H1 (cell line): ENCODE results near the gene NR4A3. TPM values are rescaled to one million over a fixed set of nuclear protein-coding genes. Genes with fewer than 3 reads are reported as not detected.

Experiments used
- CTCF ChIA-PET: fragments of 300-600 bp; sonication (Branson Sonifier 250); formaldehyde crosslinking; loops from one replicate; lab custom pipeline; 2021; ENCODE audit not compliant: partially characterized antibody; lab: Charles Lee
- POLR2A ChIA-PET: fragments of 300-600 bp; sonication (Branson Sonifier 250); formaldehyde crosslinking; loops from one replicate; lab custom pipeline; 2021; ENCODE audit warnings: inconsistent platforms; ENCODE audit not compliant: partially characterized antibody; lab: Charles Lee
- DNase-seq, 2 experiments: peaks; one replicate each; pipeline versions ENCODE4 v3.0.0 to v3.0.0-alpha.2; 2010 to 2022; ENCODE audit warnings: low spot score in 2 of 2, low read depth in 1 of 2, mixed read lengths in 1 of 2
- FAIRE-seq: peaks from 2 replicates; lab custom pipeline; 2011; peaks lifted over from hg19 to GRCh38; lab: Jason Lieb, UNC
- H2AFZ ChIP-seq: 2 replicates; pipeline ENCODE4 v1.8.1; 2012; ENCODE audit warnings: low read length, inconsistent platforms
- H2AK5ac ChIP-seq: 2 replicates; pipeline ENCODE4 v1.6.1; 2013; ENCODE audit warnings: low read depth, low read length
- H2BK120ac ChIP-seq: replicated peaks from 2 replicates; pipeline ENCODE3; 2013; ENCODE audit warnings: low read depth, low read length, inconsistent platforms
- H2BK12ac ChIP-seq: 2 replicates; pipeline ENCODE4 v1.6.1; 2013; ENCODE audit warnings: low read depth, low read length
- H2BK15ac ChIP-seq: 2 replicates; pipeline ENCODE4 v1.6.1; 2013; ENCODE audit warnings: low read length
- H2BK20ac ChIP-seq: 2 replicates; pipeline ENCODE4 v1.6.1; 2013; ENCODE audit warnings: low read length
- H2BK5ac ChIP-seq: 2 replicates; pipeline ENCODE4 v1.6.1; 2013; ENCODE audit warnings: low read depth, low read length
- H3K14ac ChIP-seq: 2 replicates; pipeline ENCODE4 v1.6.1; 2013; ENCODE audit warnings: inconsistent platforms; ENCODE audit not compliant: insufficient read length
- H3K18ac ChIP-seq: 2 replicates; pipeline ENCODE4 v1.6.1; 2013; ENCODE audit warnings: low read length; ENCODE audit errors: extremely low read depth
- H3K23ac ChIP-seq: 2 replicates; pipeline ENCODE4 v1.6.1; 2013; ENCODE audit warnings: inconsistent platforms; ENCODE audit not compliant: insufficient read length
- H3K23me2 ChIP-seq: 2 replicates; pipeline ENCODE4 v1.6.1; 2013; ENCODE audit warnings: low read depth, low read length
- H3K27ac ChIP-seq: 2 replicates; pipeline ENCODE4 v1.6.1; 2011; ENCODE audit warnings: low read depth, low read length, inconsistent platforms
- H3K27me3 ChIP-seq, 4 experiments: replicated peaks in 1 of 4; 1 replicate in 1 of 4; 2 replicates in 3 of 4; pipeline versions ENCODE4 v1.6.1 to v1.8.1; 2011 to 2013; ENCODE audit warnings: low read length in 3 of 4, mild to moderate bottlenecking in 3 of 4, inconsistent platforms in 2 of 4, mixed read lengths in 2 of 4, moderate library complexity in 1 of 4; ENCODE audit not compliant: control insufficient read depth in 3 of 4, insufficient read depth in 3 of 4; ENCODE audit errors: extremely low read depth in 1 of 4
- H3K36me3 ChIP-seq, 4 experiments: 2 replicates each; pipeline versions ENCODE4 v1.6.1 to v1.8.1; 2011 to 2013; ENCODE audit warnings: mild to moderate bottlenecking in 4 of 4, low read length in 3 of 4, moderate library complexity in 2 of 4, control low read depth in 1 of 4, inconsistent platforms in 1 of 4; ENCODE audit not compliant: insufficient read depth in 4 of 4, control insufficient read depth in 2 of 4
- H3K4ac ChIP-seq: replicated peaks from 2 replicates; pipeline ENCODE3; 2013; ENCODE audit warnings: low read length, low read depth, mixed read lengths, inconsistent platforms; ENCODE audit not compliant: insufficient read length
- H3K4me1 ChIP-seq, 4 experiments: replicated peaks in 1 of 4; 1 replicate in 1 of 4; 2 replicates in 3 of 4; pipeline versions ENCODE4 v1.6.1 to v1.8.1; 2011 to 2013; ENCODE audit warnings: low read length in 3 of 4, inconsistent platforms in 2 of 4, mixed read lengths in 1 of 4; ENCODE audit not compliant: insufficient read depth in 4 of 4, control insufficient read depth in 3 of 4
- H3K4me2 ChIP-seq, 2 experiments: 2 replicates each; pipeline versions ENCODE4 v1.6.1 to v1.8.1; 2011 to 2013; ENCODE audit warnings: low read depth in 2 of 2, low read length in 2 of 2, control low read depth in 1 of 2, inconsistent platforms in 1 of 2, mild to moderate bottlenecking in 1 of 2; ENCODE audit not compliant: insufficient read depth in 1 of 2
- H3K4me3 ChIP-seq, 4 experiments: fragments of 200-600, 300-600 bp in 1 of 4; sonication (generic), shearing (Covaris generic), sonication (Bioruptor Twin) in 1 of 4; 2 replicates each; pipeline versions ENCODE4 v1.5.1 to v1.8.1; 2011 to 2016; ENCODE audit warnings: low read length in 4 of 4, low read depth in 3 of 4, control low read depth in 2 of 4, inconsistent platforms in 2 of 4, mild to moderate bottlenecking in 2 of 4, mixed read lengths in 1 of 4, moderate library complexity in 1 of 4; ENCODE audit not compliant: insufficient read depth in 2 of 4; ENCODE audit errors: extremely low read depth in 1 of 4
- H3K56ac ChIP-seq: replicated peaks from 2 replicates; pipeline ENCODE3; 2013; ENCODE audit warnings: low read depth, mild to moderate bottlenecking, mixed read lengths, low read length, inconsistent platforms; ENCODE audit not compliant: insufficient read length
- H3K79me1 ChIP-seq: 2 replicates; pipeline ENCODE4 v1.6.1; 2013; ENCODE audit warnings: low read depth, low read length, control low read depth
- H3K79me2 ChIP-seq, 2 experiments: 2 replicates each; pipeline versions ENCODE4 v1.6.1 to v1.8.1; 2012 to 2013; ENCODE audit warnings: low read length in 2 of 2, mild to moderate bottlenecking in 2 of 2, inconsistent platforms in 1 of 2; ENCODE audit not compliant: insufficient read depth in 2 of 2, control insufficient read depth in 1 of 2
- H3K9ac ChIP-seq, 4 experiments: replicated peaks in 1 of 4; 1 replicate in 1 of 4; 2 replicates in 3 of 4; pipeline versions ENCODE4 v1.6.1 to v1.8.1; 2011 to 2013; ENCODE audit warnings: low read depth in 3 of 4, low read length in 3 of 4, control low read depth in 2 of 4, mild to moderate bottlenecking in 2 of 4, moderate library complexity in 2 of 4, inconsistent platforms in 1 of 4; ENCODE audit errors: extremely low read depth in 1 of 4
- H3K9me3 ChIP-seq, 2 experiments: 2 replicates each; pipeline versions ENCODE4 v1.6.1 to v1.8.1; 2012 to 2013; ENCODE audit warnings: mild to moderate bottlenecking in 2 of 2, moderate library complexity in 2 of 2, control low read depth in 1 of 2, inconsistent platforms in 1 of 2, low read depth in 1 of 2, low read length in 1 of 2, mixed read lengths in 1 of 2; ENCODE audit not compliant: insufficient read depth in 2 of 2
- H4K20me1 ChIP-seq, 2 experiments: replicated peaks in 1 of 2; 2 replicates each; pipeline versions ENCODE3 to v1.8.1; 2011 to 2013; ENCODE audit warnings: inconsistent platforms in 2 of 2, low read length in 2 of 2, mild to moderate bottlenecking in 1 of 2; ENCODE audit not compliant: insufficient read depth in 2 of 2, control insufficient read depth in 1 of 2
- H4K5ac ChIP-seq: 2 replicates; pipeline ENCODE4 v1.6.1; 2013; ENCODE audit warnings: low read length, low read depth, mixed read lengths, inconsistent platforms; ENCODE audit not compliant: insufficient read length
- H4K8ac ChIP-seq: 2 replicates; pipeline ENCODE4 v1.8.0; 2013; ENCODE audit warnings: mild to moderate bottlenecking, moderate library complexity, low read length, inconsistent platforms; ENCODE audit not compliant: insufficient read depth; ENCODE audit errors: extremely low read depth
- H4K91ac ChIP-seq: replicated peaks from 2 replicates; pipeline ENCODE3; 2013; ENCODE audit warnings: low read length, mixed read lengths, inconsistent platforms; ENCODE audit not compliant: insufficient read length
- KDM1A ChIP-seq: fragments of 200-600, 300-600 bp; sonication (generic); IDR thresholded peaks from 2 replicates; pipeline ENCODE4 v1.7.1; 2016; ENCODE audit warnings: mild to moderate bottlenecking, low read length, borderline replicate concordance
- WGBS, 2 experiments: shearing (Covaris generic) in 1 of 2; methylation state at CpG; one replicate each; pipeline versions ENCODE4 v1.1.6 to v1.1.7; 2013 to 2015; ENCODE audit warnings: low lambda C conversion rate in 2 of 2, mixed read lengths in 2 of 2, inconsistent platforms in 1 of 2, low coverage in 1 of 2, missing lambda C conversion rate in 1 of 2; ENCODE audit not compliant: insufficient replicate concordance in 2 of 2, insufficient coverage in 1 of 2, insufficient read length in 1 of 2; ENCODE audit errors: extremely low coverage in 1 of 2, missing lambda C conversion rate in 1 of 2; 5-methylcytosine and 5-hydroxymethylcytosine counted together
- polyA plus RNA-seq, 7 experiments: library from polyadenylated mRNA; depleted of rRNA in 3 of 7; stranded (reverse) in 5 of 7; unstranded in 2 of 7; fragments of >200 nt in 5 of 7; fragments of 200-250 nt in 2 of 7; gene quantifications; 1 replicate in 5 of 7; 2 replicates in 1 of 7; 4 replicates in 1 of 7; pipeline versions ENCODE4 v1.2.1 to v1.2.3, GENCODE V29; 2011 to 2013; ENCODE audit warnings: missing spikeins in 2 of 7, mixed read lengths in 2 of 7
- total RNA-seq: library from RNA; stranded (reverse); fragmentation: NEBNext Ultra II Directional; extraction: Animal tissue kit (Norgen Biotek cat#: 25700); gene quantifications from 2 replicates; pipeline ENCODE4 v1.2.1, GENCODE V29; 2021

The NR4A3 gene
- total and polyA plus RNA-seq, 2 of the 8 experiments (the other 6 are each of a cell fraction or from before 2014, with no cell fraction given), result 0.05 to 0.30 TPM

GRCh38 chr9:99803694-99804093 is 18.0 kb upstream of the NR4A3 start:
- WGBS, 2 experiments, result 88% methylated on average over 2 of the region's 2 CpGs; no CpG with 5 or more reads in 1 of the 2 experiments
- no peak overlapping the region for H3K9ac ChIP-seq
- no peak overlapping the region for H2AFZ ChIP-seq
- no peak overlapping the region for H3K23ac ChIP-seq
- H2BK12ac ChIP-seq, result no peak overlapping the region
- H2BK120ac ChIP-seq, result no peak overlapping the region
- H3K4me1 ChIP-seq, result no peaks in the 10 kb centered on the region
- no peak overlapping the region for H3K4me3 ChIP-seq
- no peak for FAIRE-seq
- H3K14ac ChIP-seq, result no peak overlapping the region
- H4K8ac ChIP-seq, result no peak overlapping the region
- no peaks in the 10 kb centered on the region for H3K23me2 ChIP-seq
- H3K9me3 ChIP-seq, result no peaks in the 10 kb centered on the region
- no peak overlapping the region for H2BK5ac ChIP-seq
- no peaks in the 10 kb centered on the region for H3K79me1 ChIP-seq
- H4K5ac ChIP-seq, result no peak overlapping the region
- no peak for DNase-seq
- no peak for TF ChIP-seq KDM1A
- TF ChIP-seq, all 59 proteins: peak for 0
- no peak overlapping the region for H3K4ac ChIP-seq
- ChIA-PET CTCF (interaction anchor here (0.7 to 1.5 kb wide), 3 partner anchors 9 to 207 kb away, joined by 3 read pairs; no protein-coding TSS in a partner anchor), POLR2A (interaction anchor here (0.6 kb wide), 1 partner anchor 16 kb away, joined by 3 read pairs; no protein-coding TSS in a partner anchor)
- H3K27ac ChIP-seq, result no peak overlapping the region
- peaks cover 0 to 4% (median 0%) of the 10 kb centered on the region in 4 experiments; a peak in 1 of 8 replicates for H3K36me3 ChIP-seq
- H2AK5ac ChIP-seq, result no peak overlapping the region
- peaks cover 0 to 3% of the 10 kb centered on the region in 2 experiments; a peak in 1 of 4 replicates for H3K79me2 ChIP-seq
- H3K27me3 ChIP-seq, result no peaks in the 10 kb centered on the region
- H4K20me1 ChIP-seq, result no peaks in the 10 kb centered on the region
- no peak overlapping the region for H2BK15ac ChIP-seq
- H3K18ac ChIP-seq, result no peak overlapping the region
- no peak overlapping the region for H3K56ac ChIP-seq
- H3K4me2 ChIP-seq, result no peak overlapping the region
- H4K91ac ChIP-seq, result no peak overlapping the region
- no peak overlapping the region for H2BK20ac ChIP-seq
